ENCODE data around the gene MTSS2. TPM values are rescaled to one million over a fixed set of nuclear protein-coding genes. Genes with fewer than 3 reads are reported as not detected.

MTSS2 gene
- total RNA-seq = 3.5 TPM

GRCh38 chr16:70685938-70686375 is at the start of gene MTSS2:
Gene MTSS2, minus strand, starts transcription at chr16:70686053. Its CDS starts 262 bp downstream, at chr16:70685791.
- Histone ChIP-seq H3K4me3 (ENCODE audit: low read length) (no peak within 1 kb of the TSS), H3K4me1 (ENCODE audit: insufficient read depth, low read length) (no peaks in the 10 kb centered on the region), H3K27me3 (ENCODE audit: insufficient read depth, low read length) (peaks cover 3% of the 10 kb centered on the region), H3K9me3 (ENCODE audit: low read depth, low read length) (no peaks in the 10 kb centered on the region)

- Histone ChIP-seq H3K4me1 (ENCODE audit: insufficient read depth, low read length) (peaks cover 21% of the 10 kb centered on the region), H3K4me3 (ENCODE audit: low read length) (no peak overlapping the region), H3K9me3 (ENCODE audit: low read depth, low read length) (no peaks in the 10 kb centered on the region), H3K27me3 (ENCODE audit: insufficient read depth, low read length) (no peaks in the 10 kb centered on the region)
These were observed 49.5 kb upstream of the MTSS2 start for GRCh38 chr16:70735141-70735979.

- Histone ChIP-seq H3K9me3 (ENCODE audit: low read depth, low read length) (no peaks in the 10 kb centered on the region), H3K27me3 (ENCODE audit: insufficient read depth, low read length) (no peaks in the 10 kb centered on the region), H3K4me1 (ENCODE audit: insufficient read depth, low read length) (peaks cover 21% of the 10 kb centered on the region), H3K4me3 (ENCODE audit: low read length) (no peak overlapping the region)
These were observed 48.8 kb upstream of the MTSS2 start for GRCh38 chr16:70734522-70735095.

- Histone ChIP-seq H3K9me3 (ENCODE audit: low read depth, low read length) (no peaks in the 10 kb centered on the region), H3K4me3 (ENCODE audit: low read length) (no peak overlapping the region), H3K27me3 (ENCODE audit: insufficient read depth, low read length) (no peaks in the 10 kb centered on the region), H3K4me1 (ENCODE audit: insufficient read depth, low read length) (no peaks in the 10 kb centered on the region)
These were observed 45.1 kb upstream of the MTSS2 start for GRCh38 chr16:70730944-70731343.

GRCh38 chr16:70730031-70730430 is 44.2 kb upstream of the MTSS2 start:
- no peaks in the 10 kb centered on the region for H3K9me3 ChIP-seq (ENCODE audit: low read depth, low read length)
- no peaks in the 10 kb centered on the region for H3K4me1 ChIP-seq (ENCODE audit: insufficient read depth, low read length)
- H3K4me3 ChIP-seq (ENCODE audit: low read length) = no peak overlapping the region
- no peaks in the 10 kb centered on the region for H3K27me3 ChIP-seq (ENCODE audit: insufficient read depth, low read length)

- H3K4me3 ChIP-seq (ENCODE audit: low read length) = no peak overlapping the region
These were observed 43.4 kb upstream of the MTSS2 start for GRCh38 chr16:70729292-70729691.

GRCh38 chr16:70728150-70728549 is 42.3 kb upstream of the MTSS2 start:
- Histone ChIP-seq H3K4me1 (ENCODE audit: insufficient read depth, low read length) (no peaks in the 10 kb centered on the region), H3K27me3 (ENCODE audit: insufficient read depth, low read length) (no peaks in the 10 kb centered on the region), H3K4me3 (ENCODE audit: low read length) (no peak overlapping the region)

More at GRCh38 chr16:70729292-70729691, 43.4 kb upstream of the MTSS2 start:
- Histone ChIP-seq H3K9me3 (ENCODE audit: low read depth, low read length) (no peaks in the 10 kb centered on the region), H3K27me3 (ENCODE audit: insufficient read depth, low read length) (no peaks in the 10 kb centered on the region), H3K4me1 (ENCODE audit: insufficient read depth, low read length) (no peaks in the 10 kb centered on the region)

GRCh38 chr16:70726892-70727361 is 41.1 kb upstream of the MTSS2 start:
- H3K9me3 ChIP-seq (ENCODE audit: low read depth, low read length) = no peaks in the 10 kb centered on the region
- no peak overlapping the region for H3K4me3 ChIP-seq (ENCODE audit: low read length)
- H3K27me3 ChIP-seq (ENCODE audit: insufficient read depth, low read length) = no peaks in the 10 kb centered on the region
- H3K4me1 ChIP-seq (ENCODE audit: insufficient read depth, low read length) = no peaks in the 10 kb centered on the region

More at GRCh38 chr16:70728150-70728549, 42.3 kb upstream of the MTSS2 start:
- no peaks in the 10 kb centered on the region for H3K9me3 ChIP-seq (ENCODE audit: low read depth, low read length)

GRCh38 chr16:70725912-70726828 is 40.3 kb upstream of the MTSS2 start:
- Histone ChIP-seq H3K4me3 (ENCODE audit: low read length) (no peak overlapping the region), H3K9me3 (ENCODE audit: low read depth, low read length) (no peaks in the 10 kb centered on the region), H3K4me1 (ENCODE audit: insufficient read depth, low read length) (no peaks in the 10 kb centered on the region), H3K27me3 (ENCODE audit: insufficient read depth, low read length) (no peaks in the 10 kb centered on the region)

GRCh38 chr16:70725024-70725911 is 39.4 kb upstream of the MTSS2 start:
- Histone ChIP-seq H3K9me3 (ENCODE audit: low read depth, low read length) (no peaks in the 10 kb centered on the region), H3K4me1 (ENCODE audit: insufficient read depth, low read length) (no peaks in the 10 kb centered on the region), H3K4me3 (ENCODE audit: low read length) (no peak overlapping the region), H3K27me3 (ENCODE audit: insufficient read depth, low read length) (no peaks in the 10 kb centered on the region)

- no peak overlapping the region for H3K4me3 ChIP-seq (ENCODE audit: low read length)
- no peaks in the 10 kb centered on the region for H3K4me1 ChIP-seq (ENCODE audit: insufficient read depth, low read length)
- H3K9me3 ChIP-seq (ENCODE audit: low read depth, low read length) = no peaks in the 10 kb centered on the region
- no peaks in the 10 kb centered on the region for H3K27me3 ChIP-seq (ENCODE audit: insufficient read depth, low read length)
These were observed 38.5 kb upstream of the MTSS2 start for GRCh38 chr16:70724146-70725023.

- no peaks in the 10 kb centered on the region for H3K4me1 ChIP-seq (ENCODE audit: insufficient read depth, low read length)
- H3K9me3 ChIP-seq (ENCODE audit: low read depth, low read length) = no peaks in the 10 kb centered on the region
- no peak overlapping the region for H3K4me3 ChIP-seq (ENCODE audit: low read length)
- H3K27me3 ChIP-seq (ENCODE audit: insufficient read depth, low read length) = no peaks in the 10 kb centered on the region
These were observed 37.9 kb upstream of the MTSS2 start for GRCh38 chr16:70723740-70724145.

- Histone ChIP-seq H3K9me3 (ENCODE audit: low read depth, low read length) (no peaks in the 10 kb centered on the region), H3K4me3 (ENCODE audit: low read length) (no peak overlapping the region), H3K27me3 (ENCODE audit: insufficient read depth, low read length) (no peaks in the 10 kb centered on the region), H3K4me1 (ENCODE audit: insufficient read depth, low read length) (no peaks in the 10 kb centered on the region)
These were observed 35.5 kb upstream of the MTSS2 start for GRCh38 chr16:70721202-70721963.
